ENCODE results near the gene BRCA1.
A peak's percentile ranks its signal among the peaks of the same experiment; 100 is the strongest.
"Not testable (repeated sequence)": the region's sequence is repeated elsewhere in the genome, so short reads cannot be mapped to it uniquely, and the experiment has no call there.

BRCA1 gene

DNA sequence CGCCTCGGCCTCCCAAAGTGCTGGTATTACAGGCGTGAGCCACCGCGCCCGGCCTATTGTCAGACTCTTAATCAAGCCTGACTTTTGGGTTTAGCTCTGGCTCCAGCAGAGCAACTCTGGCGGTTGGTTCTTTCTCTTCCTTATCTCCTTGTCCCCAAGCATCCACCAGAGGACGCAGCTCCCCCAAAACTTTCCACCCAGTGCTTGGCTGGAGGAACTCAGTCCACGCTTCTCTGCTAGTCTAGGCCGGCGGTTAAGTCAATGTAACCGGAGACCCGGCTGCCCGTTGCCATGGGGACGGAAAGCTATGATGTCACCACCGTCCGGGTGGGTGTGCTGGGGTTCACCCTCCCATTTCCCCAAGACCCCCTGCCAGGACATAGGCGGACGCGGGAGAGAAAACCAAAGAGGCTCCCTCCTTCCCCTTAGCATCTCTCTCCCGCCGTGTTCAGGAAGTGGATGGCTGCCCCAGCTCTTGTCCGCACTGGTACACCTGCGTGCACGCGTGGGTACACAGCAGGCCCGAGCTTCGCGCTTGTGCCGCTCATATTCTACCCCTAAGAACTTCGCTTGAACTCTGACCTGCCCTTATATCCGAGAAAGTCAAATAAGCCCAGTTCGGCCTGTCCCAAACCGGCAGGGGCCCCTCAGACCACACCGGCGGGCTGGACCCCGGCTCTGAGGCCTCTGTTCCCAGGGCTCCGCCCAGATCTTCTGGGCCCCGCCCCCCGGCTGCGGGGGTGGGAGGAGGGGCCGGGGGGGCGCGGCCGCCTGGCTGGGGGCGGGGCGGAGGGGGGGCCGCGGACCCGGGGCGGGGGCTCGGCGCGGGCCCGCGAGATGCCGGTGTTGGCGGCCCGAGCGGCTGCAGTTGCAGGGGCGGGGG is 100.5 kb downstream of the BRCA1 start, which contains the start of gene RND2:
Gene RND2 (plus strand): TSS at position 825 of the 883 bp plus-strand sequence. CDS start 117 bp downstream, outside the sequence.
- DNase-seq = peak; percentile 64

DNA sequence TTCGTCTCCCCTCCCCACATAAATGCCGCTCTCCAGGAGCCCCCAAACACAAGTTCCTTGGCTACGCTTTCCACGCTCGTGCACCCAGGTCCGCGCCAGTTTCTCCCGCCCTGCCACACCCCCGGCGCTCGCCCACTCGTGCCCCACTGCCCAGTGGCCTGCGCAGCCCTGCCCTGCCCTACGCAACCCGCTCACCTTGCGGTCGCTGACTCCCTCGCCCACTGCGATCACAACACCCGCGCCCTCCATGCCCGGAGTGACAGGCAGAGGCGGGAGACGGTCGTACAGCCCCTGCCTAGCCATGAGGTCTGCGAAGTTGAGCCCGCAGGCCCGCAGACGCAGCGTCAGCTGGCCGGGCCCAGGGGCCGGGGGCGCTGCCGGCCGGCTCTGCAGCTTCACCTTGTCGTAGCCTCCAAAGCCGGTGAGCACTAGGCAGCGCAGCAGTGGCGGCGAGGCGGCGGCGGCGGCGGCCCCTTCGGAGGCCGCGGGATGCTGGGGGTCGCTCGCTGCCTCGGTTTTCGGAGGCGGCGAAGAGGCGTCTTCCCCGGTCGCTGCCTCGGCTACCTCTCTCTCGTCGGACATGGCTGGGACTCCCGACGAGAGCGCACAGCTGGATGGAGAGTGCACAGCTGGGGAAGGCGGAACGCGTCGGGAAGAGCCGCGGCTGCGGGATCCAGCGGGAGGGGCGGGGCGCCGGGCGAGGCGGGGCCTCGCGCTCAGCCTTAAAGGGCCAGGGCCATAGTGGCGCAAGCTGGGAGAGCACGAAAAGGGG is 103.2 kb downstream of the BRCA1 start, which contains the start of gene VAT1:
Gene VAT1 (minus strand): TSS at position 645 of the 772 bp plus-strand sequence. CDS start 63 bp downstream, at position 582.
- DNase-seq = peak; percentile 59

- DNase-seq = no peak
Measured at GRCh38 chr17:43020789-43021740, 104.1 kb downstream of the BRCA1 start.

DNA sequence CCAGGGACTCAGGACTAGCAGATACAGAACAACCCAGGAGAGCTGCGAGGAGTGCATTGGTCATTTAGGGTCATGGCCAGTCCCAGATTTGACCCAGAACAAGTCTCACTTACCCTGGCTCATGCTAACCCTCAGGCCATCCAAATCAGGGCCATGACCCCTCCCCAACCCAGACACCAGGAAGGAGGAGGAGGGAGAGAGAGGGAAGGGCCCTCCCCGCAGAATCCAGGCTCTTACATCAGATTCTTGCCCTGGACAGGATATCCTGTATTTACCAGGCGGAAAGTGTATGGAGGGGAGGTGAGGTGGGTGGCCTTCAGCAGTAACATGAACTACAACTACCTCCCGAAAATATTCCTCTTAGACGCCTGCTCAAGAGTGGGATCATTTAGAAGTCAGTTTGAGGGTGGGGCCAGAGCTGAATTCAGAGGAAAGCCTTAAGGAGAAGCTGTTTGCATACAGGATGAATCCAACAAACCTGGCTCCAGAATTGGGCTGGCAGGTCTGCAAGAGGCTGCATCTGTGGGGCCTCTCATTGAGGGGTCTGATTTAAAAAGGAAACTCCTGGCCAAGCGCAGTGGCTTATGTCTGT is 105.0 kb downstream of the BRCA1 start:
- DNase-seq = no peak

DNA sequence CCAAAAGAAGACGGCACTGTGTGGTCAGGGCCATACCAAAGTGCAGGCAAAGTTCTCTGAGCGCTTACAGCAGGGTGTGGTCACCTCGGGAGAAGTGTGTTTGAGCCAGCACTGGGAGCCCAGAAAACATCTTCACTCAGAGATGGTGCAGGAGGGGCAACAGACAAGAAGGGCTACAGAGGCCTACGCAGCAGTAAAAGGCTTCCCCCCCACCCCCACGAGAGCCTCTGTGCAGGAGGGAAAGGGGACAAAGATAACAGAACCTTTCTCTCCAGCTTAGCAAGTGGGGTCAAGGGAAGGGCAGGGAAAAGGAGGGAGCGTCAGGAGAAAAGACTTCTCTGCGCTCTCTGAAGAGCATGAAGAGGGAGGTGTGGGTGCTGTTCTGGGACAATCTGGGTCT is 105.7 kb downstream of the BRCA1 start:
- DNase-seq = no peak

DNA sequence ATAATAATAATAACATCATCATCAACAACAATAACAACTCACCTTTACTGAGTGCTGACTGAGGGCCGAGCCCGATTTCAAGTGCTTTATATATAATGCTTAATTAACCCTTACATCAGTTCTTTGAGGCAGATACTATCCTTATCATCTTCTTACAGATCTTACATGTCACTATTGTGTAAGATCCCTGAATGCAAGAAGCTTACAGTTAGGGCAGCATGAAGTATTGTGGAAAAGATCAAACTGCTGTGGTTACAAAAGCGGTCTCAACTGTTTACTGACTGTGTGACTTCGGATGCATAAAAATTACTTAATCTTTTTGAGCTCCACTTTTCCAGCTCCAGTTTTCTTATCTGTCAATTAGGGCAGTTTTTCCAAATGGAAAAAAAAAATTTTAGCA is 106.2 kb downstream of the BRCA1 start:
- no peak for DNase-seq

DNA sequence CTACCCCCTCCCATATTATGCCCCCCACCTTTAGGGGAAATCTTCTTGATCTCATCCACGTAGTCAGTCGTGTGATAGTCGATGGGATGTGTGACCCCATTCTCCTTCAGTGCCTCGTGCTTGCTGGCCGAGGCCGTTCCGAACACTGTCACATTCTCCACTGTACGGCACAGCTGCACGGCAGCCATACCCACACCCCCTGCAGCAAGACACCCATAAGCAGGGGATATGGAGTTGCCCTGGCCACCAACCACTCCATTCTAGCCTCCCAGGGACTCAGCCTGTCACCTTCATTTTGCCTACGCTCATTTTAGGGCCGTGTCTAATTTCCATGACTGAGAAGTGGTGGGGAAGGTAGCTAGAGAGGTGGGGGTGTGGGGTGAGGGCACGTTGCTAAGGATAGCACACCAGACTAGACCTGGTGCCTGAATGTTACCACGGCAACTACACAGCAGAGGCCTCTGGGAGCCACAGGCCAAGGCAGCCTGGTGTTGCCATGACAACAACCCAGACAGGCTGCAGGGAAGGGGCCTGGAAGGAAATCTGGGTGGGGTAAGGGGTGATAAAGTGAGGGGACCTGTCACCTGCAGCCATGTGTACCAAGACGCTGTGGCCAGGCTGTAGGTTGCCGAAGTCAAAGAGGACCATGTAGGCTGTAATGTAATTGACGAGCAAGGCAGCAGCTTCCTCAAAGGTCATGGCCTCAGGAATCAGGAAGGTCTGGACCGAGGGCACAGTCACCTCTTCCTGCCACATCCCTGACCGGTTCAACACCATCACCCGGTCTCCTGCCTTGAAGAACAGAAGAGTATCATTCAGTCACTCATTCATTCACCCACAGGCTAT is 106.9 kb downstream of the BRCA1 start:
- no peak for DNase-seq

DNA sequence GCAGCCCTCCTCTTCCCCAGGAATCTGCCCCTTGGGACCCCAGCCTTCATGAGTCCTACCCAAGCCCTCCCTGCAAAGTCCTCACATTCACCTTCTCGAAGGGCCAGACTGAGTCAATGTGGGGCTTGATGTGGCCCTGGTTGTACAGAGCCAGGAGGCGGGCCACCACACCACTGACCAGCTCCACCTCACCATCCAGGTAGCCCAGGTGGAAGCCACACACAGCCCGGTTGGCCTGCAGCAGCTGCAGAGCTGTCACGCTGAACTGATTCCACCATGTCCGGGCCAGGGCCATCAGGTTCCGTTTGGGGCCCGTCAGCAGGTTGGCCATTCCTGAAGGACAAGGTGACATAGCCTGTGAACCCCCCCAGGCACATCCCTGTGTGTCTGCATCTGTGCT is 108.9 kb downstream of the BRCA1 start:
- no peak for DNase-seq

GRCh38 chr17:43015579-43015978 is 109.6 kb downstream of the BRCA1 start:
- no peak for DNase-seq

- no peak for DNase-seq
Measured at GRCh38 chr17:43014649-43015542, 110.3 kb downstream of the BRCA1 start.

DNA sequence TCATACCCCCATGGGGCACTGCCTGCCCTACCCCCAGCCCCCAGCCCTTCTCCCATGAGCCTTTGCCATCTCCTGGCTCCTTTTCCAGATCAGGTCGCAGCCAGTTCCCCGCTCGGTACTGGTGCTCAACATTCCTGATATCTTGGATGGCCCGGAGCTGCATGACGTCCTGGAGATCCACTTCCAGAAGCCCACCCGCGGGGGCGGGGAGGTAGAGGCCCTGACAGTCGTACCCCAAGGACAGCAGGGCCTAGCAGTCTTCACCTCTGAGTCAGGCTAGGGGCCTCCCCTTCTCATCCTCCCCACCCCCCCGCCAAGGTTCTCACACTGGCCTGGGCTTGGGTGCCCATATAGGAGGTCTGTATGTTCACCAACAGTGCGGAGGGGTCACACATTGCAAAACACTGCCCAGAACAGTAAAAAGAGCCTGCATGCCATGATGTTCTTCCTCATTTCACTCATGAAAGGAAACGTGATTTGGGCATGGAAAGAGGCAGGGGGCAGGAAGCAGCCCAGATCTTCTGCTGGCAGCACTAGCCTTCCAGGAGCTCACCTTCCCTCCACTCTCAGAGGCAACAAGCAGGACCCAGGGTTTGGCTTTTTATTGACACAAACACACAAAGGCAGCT is 111.0 kb downstream of the BRCA1 start:
- DNase-seq = no peak

DNA sequence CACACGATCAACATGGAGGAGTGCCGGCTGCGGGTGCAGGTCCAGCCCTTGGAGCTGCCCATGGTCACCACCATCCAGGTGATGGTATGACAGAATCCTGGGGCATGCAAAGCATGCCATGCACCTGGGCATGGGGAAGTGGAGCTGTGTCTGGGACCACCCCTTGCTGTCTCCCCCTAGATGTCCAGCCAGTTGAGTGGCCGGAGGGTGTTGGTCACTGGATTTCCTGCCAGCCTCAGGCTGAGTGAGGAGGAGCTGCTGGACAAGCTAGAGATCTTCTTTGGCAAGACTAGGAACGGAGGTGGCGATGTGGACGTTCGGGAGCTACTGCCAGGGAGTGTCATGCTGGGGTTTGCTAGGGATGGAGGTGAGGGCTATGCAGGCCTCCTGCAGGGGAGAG is 111.9 kb downstream of the BRCA1 start:
- DNase-seq = no peak

DNA sequence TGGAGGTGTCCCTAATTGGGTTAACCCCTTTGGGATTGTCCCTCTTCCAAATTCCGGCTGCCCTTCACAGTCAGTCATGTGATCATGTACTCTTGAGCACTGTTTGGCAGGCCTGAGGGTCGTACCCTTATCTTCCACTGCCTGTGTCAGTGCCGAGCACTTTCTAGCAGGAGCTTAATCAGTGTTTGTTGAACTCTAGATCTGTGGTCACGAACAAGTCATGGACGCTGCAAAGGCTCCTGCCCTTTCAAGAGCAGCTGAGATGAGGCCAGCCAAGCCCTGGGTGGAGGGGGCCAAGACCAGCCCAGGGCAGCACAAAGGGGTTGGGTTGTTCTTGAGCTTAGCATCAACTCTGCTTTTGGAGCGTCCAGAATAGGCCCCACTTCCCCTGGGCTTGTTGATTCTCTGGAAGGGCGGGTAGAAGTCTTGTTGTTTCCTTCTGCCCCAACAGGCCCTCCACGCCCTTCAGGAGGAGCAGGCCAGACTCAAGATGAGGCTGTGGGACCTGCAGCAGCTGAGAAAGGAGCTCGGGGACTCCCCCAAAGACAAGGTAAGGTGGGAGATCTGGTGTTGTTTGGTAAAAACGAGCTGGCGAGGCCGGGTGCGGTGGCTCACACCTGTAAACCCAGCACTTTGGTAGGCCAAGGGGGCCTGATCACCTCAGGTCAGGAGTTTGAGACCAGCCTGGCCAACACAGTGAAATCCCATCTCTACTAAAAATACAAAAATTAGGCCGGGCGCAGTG is 113.3 kb downstream of the BRCA1 start:
- no peak for DNase-seq

DNA sequence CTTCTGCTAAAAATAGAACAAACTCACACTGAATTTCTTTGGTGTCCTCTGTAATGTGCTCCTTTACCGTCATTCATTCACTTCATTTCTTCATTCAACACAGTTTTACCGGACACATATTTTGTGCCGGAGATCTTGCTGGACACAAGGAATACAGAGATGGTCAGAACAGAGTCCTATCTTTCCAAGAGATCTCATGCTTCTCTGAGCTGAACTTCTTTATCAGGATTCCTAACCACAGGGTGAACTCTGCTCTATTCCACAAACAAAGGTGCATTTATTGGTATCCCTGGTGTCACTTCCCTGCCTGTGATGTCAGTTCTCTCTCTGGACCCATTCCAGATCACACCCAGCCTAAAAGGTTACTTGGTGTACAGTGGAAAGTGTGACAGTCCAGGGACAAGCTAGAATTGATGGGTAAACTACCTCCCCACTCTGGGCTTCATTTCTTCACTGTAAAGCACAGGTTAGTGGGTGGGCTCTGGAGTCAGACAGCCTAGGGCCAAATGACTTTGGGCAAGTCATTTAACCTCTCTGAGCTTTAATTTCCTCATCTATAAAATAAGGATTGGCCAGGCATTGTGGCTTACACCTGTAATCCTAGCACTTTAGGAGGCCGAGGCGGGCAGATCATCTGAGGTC is 114.4 kb downstream of the BRCA1 start:
- DNase-seq = no peak

GRCh38 chr17:43006639-43007551 is 118.3 kb downstream of the BRCA1 start, which contains the start of gene IFI35:
IFI35 (plus strand) TSS chr17:43006784; CDS start chr17:43006948, 164 bp downstream.
- peak; percentile 78 for DNase-seq

GRCh38 chr17:43003542-43004172 is 121.5 kb downstream of the BRCA1 start:
- no peak for DNase-seq

- DNase-seq = not testable (repeated sequence)
Measured at GRCh38 chr17:43000894-43001293, 124.3 kb downstream of the BRCA1 start.
